ENCODE results near the gene CTSL.
"Not testable (repeated sequence)": the region's sequence is repeated elsewhere in the genome, so short reads cannot be mapped to it uniquely, and the experiment has no call there.

Gene CTSL

DNA sequence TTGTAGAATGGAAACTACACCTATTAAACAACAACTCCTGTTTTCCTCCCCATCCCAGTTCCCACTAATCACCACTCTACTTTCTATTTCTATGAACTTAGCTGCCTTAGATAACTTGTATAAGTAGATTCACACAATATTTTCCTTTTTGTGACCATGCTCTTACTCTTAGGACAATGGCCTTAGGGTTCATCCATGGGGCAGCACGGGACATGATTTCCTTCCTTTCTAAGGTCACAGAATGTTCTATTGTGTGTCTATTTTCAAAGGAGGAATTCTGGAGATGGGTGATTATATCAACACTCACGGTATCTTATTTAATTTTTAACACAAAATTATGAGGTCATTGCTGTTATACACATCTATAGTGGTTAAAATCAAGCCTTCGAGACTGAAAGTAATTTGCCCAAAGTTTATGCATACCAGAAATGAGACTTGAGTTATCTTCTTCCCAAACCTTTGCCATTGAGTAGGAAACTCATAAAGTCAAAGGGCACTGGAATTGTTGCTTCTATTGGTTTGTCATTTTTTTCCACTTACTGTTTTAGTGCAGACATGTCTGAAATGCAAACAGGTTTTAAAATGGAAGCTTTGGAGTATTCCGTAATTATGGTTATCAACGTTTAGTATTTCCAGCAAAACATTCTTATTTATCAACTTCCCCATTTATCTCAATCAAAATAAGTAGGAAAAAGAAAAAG is 23.6 kb downstream of the CTSL start:
- no peak for DNase-seq (ENCODE audit: low read depth, low spot score)
- H3K27ac ChIP-seq, result no peak overlapping the region

DNA sequence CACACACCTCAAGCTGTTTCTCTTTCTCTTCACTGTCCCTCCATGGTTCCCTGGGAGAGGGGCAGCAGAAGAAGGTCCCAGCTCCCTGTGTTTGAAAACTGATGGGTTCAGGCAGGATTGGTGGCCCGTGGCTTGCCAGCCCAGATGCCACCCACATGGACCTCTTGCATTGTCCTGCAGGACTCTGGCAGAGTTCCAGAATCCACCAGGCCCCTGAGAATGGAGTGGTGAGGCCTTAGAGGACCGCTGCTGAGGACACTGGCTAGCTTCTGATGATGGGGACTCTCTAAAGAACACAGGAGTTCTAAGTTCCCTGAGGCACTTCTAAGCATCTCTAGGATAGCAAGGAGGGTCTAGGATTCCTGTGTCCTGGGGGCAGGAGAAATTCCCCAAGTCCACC is 24.8 kb downstream of the CTSL start:
- no peak for DNase-seq (ENCODE audit: low read depth, low spot score)
- H3K27ac ChIP-seq, result no peak overlapping the region

- H3K27ac ChIP-seq, result no peak overlapping the region
- DNase-seq (ENCODE audit: low read depth, low spot score), result no peak
Measured at GRCh38 chr9:87751423-87751822, 25.5 kb downstream of the CTSL start.

DNA sequence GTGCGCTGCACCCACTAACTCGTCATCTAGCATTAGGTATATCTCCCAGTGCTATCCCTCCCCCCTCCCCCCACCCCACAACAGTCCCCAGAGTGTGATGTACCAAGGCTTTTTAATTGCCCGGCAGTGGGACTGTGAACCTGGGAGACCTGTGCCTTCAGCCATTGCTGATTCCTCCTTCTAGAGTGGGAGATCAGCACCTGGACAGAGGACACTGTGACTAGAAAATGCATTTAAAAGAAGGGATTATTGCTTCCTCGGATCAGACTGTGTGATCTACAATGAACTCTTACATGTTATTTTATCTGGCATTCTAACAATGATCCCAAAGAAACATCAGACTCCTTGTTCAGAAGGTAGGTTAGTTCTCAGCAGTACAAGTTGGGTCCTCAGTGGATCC is 25.9 kb downstream of the CTSL start:
- no peak overlapping the region for H3K27ac ChIP-seq
- no peak for DNase-seq (ENCODE audit: low read depth, low spot score)

- DNase-seq (ENCODE audit: low read depth, low spot score), result no peak
Measured at GRCh38 chr9:87753313-87753712, 27.4 kb downstream of the CTSL start.

GRCh38 chr9:87758330-87758729 is 32.4 kb downstream of the CTSL start:
- not testable (repeated sequence) for H3K27ac ChIP-seq; DNase-seq (ENCODE audit: low read depth, low spot score)

More at GRCh38 chr9:87753313-87753712, 27.4 kb downstream of the CTSL start:
- H3K27ac ChIP-seq, result no peak overlapping the region

GRCh38 chr9:87759980-87760379 is 34.1 kb downstream of the CTSL start:
- not testable (repeated sequence) for DNase-seq (ENCODE audit: low read depth, low spot score)

DNA sequence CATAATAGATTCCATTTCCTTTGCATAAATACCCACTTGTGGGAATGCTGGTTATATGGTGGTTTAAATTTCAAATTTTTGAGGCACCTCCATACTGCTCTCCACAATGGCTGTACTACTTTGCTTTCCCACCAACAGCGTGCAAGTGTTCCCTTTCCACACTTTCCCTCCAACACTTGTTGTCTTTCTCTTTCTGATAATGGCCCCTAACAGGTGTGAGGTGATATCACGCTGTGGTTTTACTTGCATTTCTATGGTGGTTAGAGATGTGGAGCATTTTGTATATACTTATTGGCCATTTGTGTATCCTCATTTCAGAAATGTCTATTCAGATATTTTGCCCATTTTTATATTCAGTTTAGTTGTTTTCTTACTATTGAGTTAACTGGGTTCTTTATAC is 34.6 kb downstream of the CTSL start:
- no peak overlapping the region for H3K27ac ChIP-seq
- no peak for DNase-seq (ENCODE audit: low read depth, low spot score)

More at GRCh38 chr9:87759980-87760379, 34.1 kb downstream of the CTSL start:
- not testable (repeated sequence) for H3K27ac ChIP-seq

DNA sequence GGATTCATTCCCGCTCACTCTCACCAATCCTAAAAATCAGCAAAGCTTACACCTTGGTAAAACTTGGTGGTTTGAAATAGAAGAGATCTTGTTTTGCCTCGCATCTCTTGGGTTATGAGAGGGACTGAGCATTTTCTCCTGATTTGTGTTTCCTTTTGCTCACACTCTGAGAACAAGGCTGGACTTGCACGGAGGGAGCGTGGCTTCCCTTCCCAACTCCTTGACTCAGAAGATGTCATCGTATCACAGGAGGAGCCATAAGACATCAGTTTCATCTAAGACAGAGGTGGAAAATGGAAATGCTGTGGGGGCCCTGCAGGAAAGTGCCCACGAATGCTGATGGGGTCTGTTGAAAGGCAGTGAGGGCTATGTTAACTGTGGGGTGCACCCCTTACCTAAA is 37.4 kb downstream of the CTSL start:
- DNase-seq (ENCODE audit: low read depth, low spot score), result peak; percentile 82
- H3K27ac ChIP-seq, result peak overlapping the region; percentile 61

DNA sequence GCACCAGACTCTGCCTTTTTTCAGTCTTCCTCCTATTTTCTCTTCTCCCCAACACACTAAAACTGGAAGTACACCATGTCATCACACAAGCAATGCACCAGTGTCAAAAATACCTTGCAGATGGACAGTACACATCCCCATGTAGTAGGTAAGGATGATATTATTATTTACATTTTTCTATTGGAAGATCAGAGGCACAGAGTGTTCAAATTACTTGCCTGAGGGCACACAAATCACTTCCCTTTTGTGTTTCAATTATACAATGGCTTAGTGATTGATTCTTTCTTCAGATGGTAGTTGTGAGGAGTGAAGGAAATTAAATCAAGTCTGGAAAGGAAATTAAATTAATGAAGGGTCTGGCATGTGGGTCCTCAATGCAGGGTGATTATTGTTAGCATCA is 39.6 kb downstream of the CTSL start:
- H3K27ac ChIP-seq, result peak overlapping the region; percentile 15
- DNase-seq (ENCODE audit: low read depth, low spot score), result no peak

DNA sequence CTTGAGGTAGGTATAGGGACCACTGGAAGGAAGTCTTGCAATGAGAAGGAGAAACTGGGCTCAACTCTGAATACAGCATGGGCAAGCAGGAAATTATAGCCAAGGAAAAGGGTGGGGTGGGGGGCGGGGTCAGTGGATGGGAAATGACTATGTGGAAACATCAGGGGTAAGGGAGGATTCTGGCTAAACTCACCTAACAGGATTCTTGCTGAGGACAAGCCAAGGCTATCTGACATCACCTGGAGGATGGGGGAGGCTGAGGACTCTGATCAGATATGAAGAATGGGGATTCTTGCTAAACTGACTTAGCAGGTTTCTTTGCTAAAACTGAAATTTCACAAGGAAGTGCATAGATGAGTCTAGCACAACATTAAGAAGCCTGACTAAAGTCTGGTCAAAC is 40.8 kb downstream of the CTSL start:
- peak; percentile 96 for DNase-seq (ENCODE audit: low read depth, low spot score)
- H3K27ac ChIP-seq, result peak overlapping the region; percentile 81

DNA sequence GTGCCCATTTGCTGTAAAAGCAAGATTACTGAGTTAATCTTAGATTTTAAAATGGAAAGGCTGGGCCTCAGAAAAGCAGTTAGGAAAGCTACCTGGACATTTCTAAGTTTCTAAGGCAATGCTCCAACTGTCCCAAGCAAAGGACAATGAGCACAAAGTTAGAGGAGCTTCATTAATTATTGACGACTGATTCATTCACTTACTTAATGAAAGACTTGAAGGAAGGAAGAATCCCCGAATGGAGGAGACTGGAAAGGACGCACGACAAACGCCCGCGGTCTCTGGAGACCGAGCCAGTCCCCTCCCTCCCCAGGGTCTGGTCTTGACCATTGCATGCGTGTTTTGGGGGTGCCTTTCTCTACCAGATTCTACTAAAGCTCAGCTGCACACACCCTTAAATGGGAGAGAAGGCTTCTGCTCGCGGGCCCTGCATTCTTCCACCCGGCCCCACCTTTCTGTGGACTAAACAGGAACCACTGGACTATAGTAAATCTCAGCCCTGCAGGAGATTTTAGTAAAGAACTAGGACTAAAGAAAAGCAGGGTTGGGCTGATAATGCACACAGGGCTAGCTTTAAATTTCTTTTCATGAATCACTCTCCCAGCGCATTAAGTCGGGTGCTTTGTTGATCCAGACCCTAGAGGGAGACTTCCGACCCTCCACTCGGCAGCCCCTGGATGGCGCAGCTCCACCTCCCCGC is 44.8 kb downstream of the CTSL start:
- H3K27ac ChIP-seq, result no peak overlapping the region
- no peak for DNase-seq (ENCODE audit: low read depth, low spot score)

DNA sequence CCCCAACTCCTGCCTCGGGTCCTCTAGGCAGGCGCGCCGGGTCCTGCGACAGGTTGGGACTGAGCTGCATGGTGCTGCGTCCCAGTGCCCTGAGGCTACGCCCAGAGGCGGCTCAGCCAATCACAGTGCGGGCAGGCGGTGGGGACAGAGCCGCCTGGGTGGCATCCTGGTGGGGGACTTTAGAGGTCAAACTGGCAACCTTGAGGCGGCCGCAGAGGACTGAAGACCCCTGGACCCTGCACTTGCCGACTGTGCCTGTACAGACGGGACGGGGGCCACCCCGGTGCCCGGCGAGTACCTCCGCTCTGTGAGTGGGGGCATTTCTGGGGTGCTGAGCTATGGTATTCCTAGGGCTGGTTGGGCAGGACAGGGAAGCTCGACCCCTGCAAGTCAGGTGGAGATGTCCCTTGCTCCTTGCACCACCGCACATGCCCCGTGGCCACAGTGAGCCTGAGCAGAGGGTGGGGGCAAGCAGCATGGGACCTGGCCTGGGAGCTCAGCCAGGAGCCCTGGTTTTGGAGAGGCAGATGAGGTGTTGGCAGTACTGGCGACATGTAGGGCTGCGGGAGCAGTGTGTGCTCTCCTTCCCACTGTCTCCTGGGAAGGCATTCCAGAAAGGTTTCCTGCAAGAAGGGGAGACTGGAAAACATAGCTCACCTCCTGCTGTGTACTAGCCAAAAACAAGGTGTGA is 45.5 kb downstream of the CTSL start:
- H3K27ac ChIP-seq, result no peak overlapping the region
- DNase-seq (ENCODE audit: low read depth, low spot score), result no peak

DNA sequence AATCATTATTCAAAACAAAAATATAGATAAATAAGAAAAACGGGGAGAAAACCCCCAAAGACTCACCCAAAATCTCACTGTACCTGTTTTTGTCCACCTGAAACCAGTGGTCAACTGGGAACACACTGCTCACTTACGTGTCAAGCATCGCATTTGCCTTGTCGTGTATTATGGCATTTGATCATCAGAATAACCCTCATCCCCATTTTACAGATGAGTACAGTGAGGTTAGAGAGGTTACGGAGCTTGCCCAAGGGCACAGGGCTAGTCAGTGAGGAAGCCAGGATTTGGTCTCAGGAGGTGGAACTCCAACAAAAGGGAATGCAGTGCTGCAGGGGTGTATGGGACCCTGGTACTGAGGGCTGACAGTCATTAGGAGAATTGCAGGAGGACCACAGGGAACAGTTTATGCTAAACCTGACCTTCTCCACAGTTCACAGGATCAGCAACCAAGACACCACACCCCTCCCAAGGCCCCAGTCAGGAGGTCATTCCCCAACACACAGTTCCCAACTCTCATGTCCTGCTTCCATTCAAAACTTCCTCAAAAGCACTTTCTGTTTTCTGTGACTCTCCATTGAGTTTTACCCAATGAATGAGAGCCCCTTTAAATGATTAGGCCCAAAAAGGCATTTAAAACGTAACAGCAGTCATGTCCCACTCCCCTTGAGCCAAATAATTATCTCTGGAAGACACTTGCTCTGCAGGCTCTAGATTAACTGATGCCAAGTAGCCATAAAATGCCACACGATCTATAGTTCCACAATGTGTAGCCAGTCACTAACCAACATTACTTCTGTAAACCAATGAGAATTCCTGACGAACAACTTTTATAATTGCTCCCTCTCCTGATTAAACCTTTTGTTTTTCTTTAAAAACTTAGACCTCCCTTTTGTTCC is 50.8 kb downstream of the CTSL start:
- H3K27ac ChIP-seq, result no peak overlapping the region
- DNase-seq (ENCODE audit: low read depth, low spot score), result no peak

DNA sequence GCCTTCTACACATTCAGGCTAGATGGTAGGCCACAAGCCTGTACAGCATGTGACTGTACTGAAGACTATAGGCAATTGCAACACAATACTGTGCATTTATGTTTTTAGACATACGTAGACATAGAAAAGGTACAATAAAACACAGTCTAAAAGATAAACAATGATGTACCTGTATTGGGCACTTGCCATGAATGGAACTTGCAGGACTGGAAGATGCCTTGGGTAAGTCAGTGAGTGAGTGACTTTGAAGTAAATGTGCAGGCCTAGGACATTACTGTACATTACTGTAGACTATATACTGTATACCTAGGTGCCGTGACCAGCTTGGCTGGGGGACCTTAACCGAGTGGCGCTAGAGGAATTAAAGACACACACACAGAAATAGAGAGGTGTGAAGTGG is 53.1 kb downstream of the CTSL start:
- H3K27ac ChIP-seq, result no peak overlapping the region
- no peak for DNase-seq (ENCODE audit: low read depth, low spot score)

Measured in epithelial cell of prostate (primary cell).